GM19239 (cell line): ENCODE data around the gene GLRX5.
"Not testable (repeated sequence)": the region's sequence is repeated elsewhere in the genome, so short reads cannot be mapped to it uniquely, and the experiment has no call there.

Experiments used
- DNase-seq: peaks from one replicate; pipeline ENCODE4 v3.0.0; 2011; ENCODE audit warnings: low spot score; ENCODE audit not compliant: insufficient read length
- FAIRE-seq: peaks from 2 replicates; lab custom pipeline; 2011; peaks lifted over from hg19 to GRCh38; lab: Jason Lieb, UNC

The GLRX5 gene

DNA sequence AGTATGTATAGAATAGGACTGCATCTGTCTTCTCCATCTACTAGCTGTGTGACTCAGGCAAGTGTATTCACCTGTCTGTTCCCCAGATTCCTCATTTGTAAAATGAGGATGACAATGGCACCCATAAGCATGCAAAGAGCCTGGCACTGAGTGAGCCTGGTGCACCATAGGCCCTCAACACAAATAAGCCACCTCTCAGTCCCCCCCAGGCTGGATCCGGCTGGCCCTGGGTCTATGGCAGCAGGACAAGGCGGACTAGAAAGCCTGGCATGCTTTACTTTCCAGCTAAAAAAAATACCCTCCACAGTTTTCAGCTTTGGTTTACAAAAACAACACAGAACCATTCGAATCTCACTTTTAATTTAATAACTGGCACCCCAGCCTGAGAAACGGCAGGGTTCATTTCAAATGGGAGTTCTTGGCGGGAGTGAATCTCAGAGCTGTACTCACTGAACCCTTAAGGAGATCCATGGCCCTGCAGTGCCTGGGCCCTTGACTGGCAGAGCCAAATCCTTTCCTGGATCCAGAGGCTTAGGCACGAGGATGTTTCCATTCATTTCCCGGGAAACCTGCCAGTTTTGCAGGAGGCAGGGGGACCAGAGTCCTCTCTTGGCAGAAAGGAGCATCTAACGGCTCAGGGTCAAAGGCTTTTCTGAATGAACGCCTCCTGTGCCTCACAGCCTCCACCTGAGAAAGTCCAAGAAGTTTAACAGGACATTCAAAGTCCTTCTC, 36.1 kb upstream of the GLRX5 start:
- FAIRE-seq = no peak
- no peak for DNase-seq

DNA sequence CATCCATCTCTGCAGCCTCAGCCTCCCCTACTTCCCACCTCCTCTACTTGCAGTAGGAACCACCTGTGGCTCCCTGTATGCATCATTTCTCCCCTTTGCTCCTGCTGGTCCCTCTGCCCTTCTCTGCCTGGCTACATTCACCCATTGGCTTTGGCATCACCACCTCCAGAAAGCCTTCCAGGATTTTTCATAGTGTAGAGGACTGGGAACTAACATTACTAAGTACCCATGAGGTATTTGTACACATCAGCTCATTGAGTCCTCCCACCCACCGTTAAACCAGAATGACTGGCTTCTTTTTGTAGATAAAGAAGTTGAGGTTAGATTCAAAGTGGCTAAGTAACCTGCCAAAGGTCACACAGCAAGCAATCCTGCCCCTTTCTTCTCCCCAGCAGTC, 35.5 kb upstream of the GLRX5 start:
- no peak for DNase-seq
- no peak for FAIRE-seq

DNA sequence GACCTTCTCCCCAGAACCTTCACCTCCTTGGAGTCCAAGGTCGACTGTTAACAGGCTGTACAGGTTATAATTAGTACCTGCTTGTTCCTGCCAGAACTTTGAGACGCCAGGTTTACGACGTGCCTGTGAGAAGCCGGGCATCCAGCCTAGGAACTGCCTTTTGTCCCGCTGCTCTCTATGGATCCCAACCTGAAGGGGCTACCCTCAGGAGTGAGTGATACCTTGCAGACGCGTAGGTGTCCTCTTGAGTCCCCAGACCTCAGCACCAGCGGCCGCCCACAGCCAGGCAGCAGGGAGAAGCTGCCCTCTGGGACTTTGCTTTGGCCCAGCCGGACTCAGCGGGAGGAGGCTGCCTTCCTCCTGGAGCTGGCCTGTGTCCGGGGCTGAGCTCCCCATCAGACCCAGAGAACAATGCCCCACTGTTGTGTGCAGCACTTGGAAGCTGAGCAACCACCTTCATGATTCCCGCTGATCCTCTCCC, 34.6 kb upstream of the GLRX5 start:
- DNase-seq = no peak
- FAIRE-seq = no peak

GRCh38 chr14:95500772-95501401, 34.0 kb upstream of the GLRX5 start:
- DNase-seq = no peak
- FAIRE-seq = no peak

GRCh38 chr14:95502381-95502950, 32.4 kb upstream of the GLRX5 start:
- DNase-seq (no peak), FAIRE-seq (no peak)

GRCh38 chr14:95503365-95504134, 31.3 kb upstream of the GLRX5 start:
- FAIRE-seq (peak; percentile 93), DNase-seq (no peak)

DNA sequence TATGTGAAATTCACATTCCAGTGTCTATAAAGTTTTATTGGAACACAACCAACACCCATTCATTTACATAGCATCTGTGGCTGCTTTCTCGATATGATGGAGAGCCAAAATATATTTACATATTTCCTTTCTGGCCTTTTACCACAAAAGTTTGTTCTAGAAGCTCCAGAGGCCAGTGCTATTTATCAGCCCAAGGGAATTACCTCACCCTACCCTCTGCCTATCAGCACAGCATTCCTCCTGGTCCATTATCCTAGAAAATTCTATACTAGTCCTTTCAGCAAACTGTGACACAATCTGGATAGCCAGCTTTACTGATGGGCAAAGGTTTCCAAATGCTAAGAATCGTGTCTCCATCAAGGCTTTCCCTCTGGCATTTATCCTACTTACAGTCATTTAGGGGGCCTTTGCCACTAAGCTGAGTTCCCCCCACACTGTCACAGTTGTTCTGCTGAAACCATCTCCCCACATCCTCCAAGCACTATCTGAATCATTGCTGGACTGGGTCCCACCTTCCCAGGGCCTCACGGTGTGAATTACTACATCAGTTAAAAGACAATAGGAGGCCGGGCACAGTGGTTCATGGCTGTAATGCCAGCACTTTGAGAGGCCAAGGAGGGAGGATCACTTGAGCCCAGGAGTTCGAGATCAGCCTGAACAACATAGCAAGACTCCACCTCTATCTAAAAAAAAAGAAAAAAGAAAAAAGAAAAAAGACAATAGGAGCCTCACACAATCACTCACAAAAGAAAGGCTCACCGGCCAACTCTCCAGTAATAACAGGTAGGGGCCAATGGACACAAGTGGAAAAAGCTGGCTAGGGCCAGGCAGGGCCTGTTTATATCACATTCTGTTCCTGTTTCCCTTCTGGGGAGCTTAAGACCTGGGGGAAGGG, 30.5 kb upstream of the GLRX5 start:
- no peak for DNase-seq

DNA sequence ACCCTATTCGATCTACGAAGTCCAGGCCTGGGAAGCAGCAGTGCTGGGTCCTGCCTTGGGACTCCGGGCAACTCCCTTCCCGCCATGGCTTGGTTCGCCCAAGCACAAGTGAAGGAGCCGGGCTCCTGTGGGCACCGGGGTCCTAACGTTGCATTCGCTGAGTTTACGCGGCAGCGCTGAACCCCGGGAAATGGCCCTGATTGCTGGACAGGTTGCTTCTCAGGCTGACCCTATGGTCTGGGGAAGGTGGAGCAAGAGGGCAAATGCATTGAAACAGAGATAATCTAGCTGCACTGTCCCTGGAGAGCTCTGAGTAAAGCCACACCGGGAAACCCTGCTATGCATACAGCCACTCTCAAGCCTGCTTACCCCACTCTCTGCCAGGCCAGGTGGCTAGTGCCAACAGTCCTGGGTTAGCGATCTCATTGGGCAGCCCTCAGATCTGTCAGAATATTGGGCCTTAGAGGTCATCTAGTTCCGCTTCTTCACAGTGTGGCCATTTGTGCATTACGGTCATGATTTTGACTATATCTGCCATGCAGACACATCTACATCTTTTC, 29.7 kb upstream of the GLRX5 start:
- peak; percentile 63 for FAIRE-seq

More for the DNA sequence above, 30.5 kb upstream of the GLRX5 start:
- peak; percentile 83 for FAIRE-seq

GRCh38 chr14:95507174-95507573, 27.7 kb upstream of the GLRX5 start:
- no peak for FAIRE-seq
- DNase-seq = no peak

More for the DNA sequence above, 29.7 kb upstream of the GLRX5 start:
- DNase-seq = no peak

DNA sequence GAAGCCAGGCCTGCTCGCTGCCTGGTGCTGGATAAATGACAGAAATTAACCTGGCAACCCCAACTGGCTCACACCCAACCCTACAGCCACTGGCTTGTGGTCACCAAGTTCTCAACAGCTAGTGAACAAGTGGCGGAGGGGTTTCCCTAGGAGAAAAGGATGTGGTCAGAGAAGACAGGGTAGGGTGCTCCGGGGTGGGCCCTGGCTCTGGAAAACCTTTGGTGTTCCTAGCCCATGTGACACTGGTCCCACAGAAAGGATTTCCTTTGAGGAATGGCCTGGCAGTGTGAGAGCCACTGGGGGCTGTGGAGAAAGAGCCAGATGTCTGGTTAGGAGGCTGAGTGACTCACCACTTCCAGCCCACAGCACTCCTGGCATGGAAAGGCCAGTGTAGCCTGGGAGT, 27.1 kb upstream of the GLRX5 start:
- DNase-seq (no peak), FAIRE-seq (peak; percentile 89)

GRCh38 chr14:95508377-95508776, 26.5 kb upstream of the GLRX5 start:
- FAIRE-seq (no peak), DNase-seq (no peak)

DNA sequence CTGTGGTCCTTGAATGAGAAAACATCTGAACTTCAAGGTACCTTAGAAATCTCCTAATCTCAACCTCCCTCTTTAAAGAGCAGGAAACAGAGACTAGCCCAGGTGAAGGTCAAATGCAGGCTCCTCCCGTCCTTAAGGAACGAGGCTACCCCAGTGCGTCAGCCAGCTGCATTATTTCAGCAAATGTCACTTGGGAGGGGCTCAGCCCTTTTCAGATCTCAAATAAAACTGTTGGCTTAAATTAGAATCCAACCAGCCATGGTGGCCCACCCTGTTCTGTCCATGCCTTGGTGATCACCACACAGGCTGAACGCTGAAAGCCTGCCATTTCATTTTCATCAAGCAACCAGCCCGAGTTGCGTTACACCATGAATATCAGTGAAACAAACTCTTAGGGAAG, 25.4 kb upstream of the GLRX5 start:
- DNase-seq (no peak), FAIRE-seq (no peak)

DNA sequence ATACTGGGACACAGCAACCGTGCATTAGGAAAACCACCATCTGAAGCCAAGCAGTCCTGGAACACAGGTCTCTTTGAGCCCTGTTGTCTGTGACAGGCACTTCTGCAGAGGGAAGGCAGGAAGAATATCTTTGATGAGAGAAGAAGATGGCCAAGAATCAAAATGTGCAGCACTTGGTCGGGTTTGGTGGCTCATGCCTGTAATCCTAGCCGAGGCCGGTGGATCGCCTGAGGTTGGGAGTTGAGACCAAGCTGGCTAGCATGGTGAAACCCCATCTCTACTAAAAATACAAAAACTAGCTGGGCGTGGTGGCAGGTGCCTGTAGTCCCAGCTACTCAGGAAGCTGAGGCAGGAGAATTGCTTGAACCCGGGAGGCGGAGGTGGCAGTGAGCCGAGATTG, 24.5 kb upstream of the GLRX5 start:
- DNase-seq, FAIRE-seq: not testable (repeated sequence)

DNA sequence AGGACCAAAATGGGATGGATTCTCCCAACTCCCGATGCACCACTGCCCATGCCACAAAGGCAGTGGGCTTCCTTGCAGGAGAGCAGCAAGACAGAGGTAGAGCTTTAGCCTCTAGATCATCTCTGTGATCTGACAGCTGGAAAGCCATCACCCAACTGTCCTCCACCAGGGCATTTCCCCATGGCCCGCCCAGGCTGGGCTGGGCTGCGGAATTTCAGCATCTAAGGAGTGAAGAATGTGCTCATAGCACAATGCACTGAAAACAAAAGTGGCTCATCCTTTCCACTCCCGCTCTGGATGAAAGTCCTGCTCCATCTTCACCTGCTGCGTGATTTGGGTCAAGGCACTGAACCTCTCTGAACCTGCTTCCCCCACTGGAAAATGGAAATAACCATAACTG, 24.0 kb upstream of the GLRX5 start:
- FAIRE-seq (no peak), DNase-seq (no peak)

- DNase-seq = no peak
- FAIRE-seq = no peak
These were observed 23.2 kb upstream of the GLRX5 start for GRCh38 chr14:95511687-95512086.

DNA sequence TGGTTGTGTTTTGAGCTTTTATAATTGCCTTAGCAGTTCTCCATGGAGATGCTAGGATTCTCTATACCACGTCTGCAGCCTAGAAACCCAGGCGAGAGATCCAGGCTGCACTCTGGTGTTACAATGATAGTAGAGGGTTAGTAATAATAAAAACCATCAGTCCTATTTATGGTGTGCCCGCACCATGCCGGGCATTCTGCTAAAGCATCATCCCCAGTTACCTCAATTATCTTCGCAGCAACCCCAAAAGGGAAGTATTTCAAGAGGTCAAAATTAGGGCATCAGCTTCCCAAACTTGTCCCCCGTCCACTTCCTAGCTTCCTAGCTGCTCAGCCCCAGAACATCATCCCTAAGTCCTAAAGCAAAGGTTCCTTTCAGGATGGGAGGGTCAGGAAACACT, 21.6 kb upstream of the GLRX5 start:
- no peak for FAIRE-seq
- DNase-seq = no peak

GRCh38 chr14:95514131-95515079, 20.4 kb upstream of the GLRX5 start:
- FAIRE-seq = no peak
- no peak for DNase-seq

GRCh38 chr14:95515080-95515489, 19.8 kb upstream of the GLRX5 start:
- FAIRE-seq (peak; percentile 82), DNase-seq (no peak)
